A549 (cell line): ENCODE measurements around the gene CETP. TPM values are rescaled to one million over a fixed set of nuclear protein-coding genes. Genes with fewer than 3 reads are reported as not detected.

Experiments used
- ATAC-seq, 2 experiments: fragments of 200-7000 bp in 1 of 2; fragments of >200 bp in 1 of 2; cut with Nextera tagmentation in 1 of 2; cut with Tn5 transposase in 1 of 2; 3 replicates each; pipeline versions ENCODE4 v1.8.0 to v1.9.1; 2018 to 2020; ENCODE audit warnings: mild to moderate bottlenecking in 1 of 2, moderate library complexity in 1 of 2
- CTCF ChIA-PET: fragments of 300-600 bp; sonication (Branson Sonifier 250); formaldehyde crosslinking; extraction: SDS; loops from one replicate; lab custom pipeline; 2021; ENCODE audit warnings: antibody characterized with exemption, inconsistent platforms; lab: Yijun Ruan, JAX
- POLR2A ChIA-PET: fragments of 350-600 bp; formaldehyde crosslinking; extraction: SDS; loops from one replicate; lab custom pipeline; 2021; ENCODE audit warnings: antibody characterized with exemption, inconsistent platforms; lab: Yijun Ruan, JAX
- DNase-seq, 2 experiments: peaks; one replicate each; pipeline versions ENCODE4 v3.0.0 to v3.0.0-alpha.2; 2011 to 2016; ENCODE audit warnings: low read depth in 1 of 2, low spot score in 1 of 2
- FAIRE-seq: peaks from 2 replicates; lab custom pipeline; 2011; peaks lifted over from hg19 to GRCh38; lab: Jason Lieb, UNC
- H3K27ac ChIP-seq, 2 experiments: fragments of >200 bp; sonication (Bioruptor Twin); formaldehyde crosslinking; 3 replicates each; pipeline ENCODE4 v1.5.1; 2016 to 2017
- H3K4me1 ChIP-seq: fragments of >200 bp; sonication (Bioruptor Twin); formaldehyde crosslinking; 3 replicates; pipeline ENCODE4 v1.6.1; 2016
- H3K4me2 ChIP-seq: fragments of >200 bp; sonication (Bioruptor Twin); formaldehyde crosslinking; 3 replicates; pipeline ENCODE4 v1.6.1; 2016
- H3K4me3 ChIP-seq: fragments of >200 bp; sonication (Bioruptor Twin); formaldehyde crosslinking; 3 replicates; pipeline ENCODE4 v1.5.1; 2016
- H3K9me3 ChIP-seq: fragments of >200 bp; sonication (Bioruptor Twin); formaldehyde crosslinking; 3 replicates; pipeline ENCODE4 v1.6.1; 2016
- BHLHE40 ChIP-seq: IDR thresholded peaks from 2 replicates; pipeline ENCODE4 v1.6.1; 2012; ENCODE audit warnings: low read depth, low read length, inconsistent platforms
- CBX8 ChIP-seq: fragments of 200-600 bp; sonication (generic); IDR thresholded peaks from 2 replicates; pipeline ENCODE4 v1.6.1; 2016
- CEBPB ChIP-seq, 2 experiments: fragments of >200 bp in 1 of 2; sonication (Bioruptor Twin) in 1 of 2; formaldehyde crosslinking in 1 of 2; IDR thresholded peaks; 2 replicates each; pipeline ENCODE4 v1.6.1; 2012 to 2016
- CHD4 ChIP-seq: fragments of 200-600 bp; sonication (generic); IDR thresholded peaks from 2 replicates; pipeline ENCODE4 v1.6.1; 2016; ENCODE audit warnings: antibody characterized with exemption, mild to moderate bottlenecking, borderline replicate concordance
- ESRRA ChIP-seq: fragments of 150-350 bp; IDR thresholded peaks from 2 replicates; pipeline ENCODE4 v1.6.1; 2014; ENCODE audit warnings: mild to moderate bottlenecking, low read length, borderline replicate concordance
- FOSB ChIP-seq: fragments of 250-450 bp; sonication (Bioruptor Pico); IDR thresholded peaks from 2 replicates; pipeline ENCODE4 v1.5.0; 2020; ENCODE audit warnings: mild to moderate bottlenecking, moderate library complexity
- FOXS1 ChIP-seq: fragments of 250-450 bp; sonication (Bioruptor Pico); IDR thresholded peaks from 2 replicates; pipeline ENCODE4 v1.5.0; 2020; ENCODE audit warnings: mild to moderate bottlenecking, moderate library complexity
- GATA3 ChIP-seq: IDR thresholded peaks from 2 replicates; pipeline ENCODE4 v1.6.1; 2012; ENCODE audit warnings: borderline replicate concordance
- HOXB13 ChIP-seq: fragments of 250-450 bp; sonication (Bioruptor Pico); IDR thresholded peaks from 2 replicates; pipeline ENCODE4 v1.5.0; 2020; ENCODE audit warnings: low read depth, mild to moderate bottlenecking, moderate library complexity
- HOXB5 ChIP-seq: fragments of 250-450 bp; sonication (Bioruptor Pico); IDR thresholded peaks from 2 replicates; pipeline ENCODE4 v1.5.0; 2020; ENCODE audit warnings: mild to moderate bottlenecking, moderate library complexity
- MAFK ChIP-seq: fragments of 450-650 bp; IDR thresholded peaks from 2 replicates; pipeline ENCODE4 v1.6.1; 2014; ENCODE audit not compliant: partially characterized antibody
- MAZ ChIP-seq: fragments of 150-350 bp; IDR thresholded peaks from 2 replicates; pipeline ENCODE4 v1.6.1; 2014; ENCODE audit warnings: antibody characterized with exemption, low read depth, low read length, borderline replicate concordance
- PHF8 ChIP-seq: fragments of 200-600 bp; sonication (generic); IDR thresholded peaks from 2 replicates; pipeline ENCODE4 v1.6.1; 2016; ENCODE audit warnings: low read depth, mild to moderate bottlenecking, antibody characterized with exemption, moderate library complexity, borderline replicate concordance
- POLR2AphosphoS2 ChIP-seq: conservative IDR thresholded peaks from 2 replicates; pipeline ENCODE4 v1.6.1; 2012; ENCODE audit warnings: low read length, improper control_type of control experiment, inconsistent platforms
- RAD21 ChIP-seq, 2 experiments: fragments of >200 bp in 1 of 2; sonication (Bioruptor Twin) in 1 of 2; formaldehyde crosslinking in 1 of 2; IDR thresholded peaks in 1 of 2; conservative IDR thresholded peaks in 1 of 2; 2 replicates in 1 of 2; 3 replicates in 1 of 2; pipeline ENCODE4 v1.6.1; 2012 to 2018; ENCODE audit warnings: inconsistent platforms in 1 of 2
- RFX5 ChIP-seq: fragments of 450-650 bp; IDR thresholded peaks from 2 replicates; pipeline ENCODE4 v1.7.1; 2014; ENCODE audit warnings: antibody characterized with exemption, mild to moderate bottlenecking, moderate library complexity
- SMC3 ChIP-seq: fragments of >200 bp; sonication (Bioruptor Twin); formaldehyde crosslinking; IDR thresholded peaks from 3 replicates; pipeline ENCODE4 v1.6.1; 2018; ENCODE audit warnings: inconsistent platforms
- TFCP2L1 ChIP-seq: fragments of 250-450 bp; sonication (Bioruptor Pico); IDR thresholded peaks from 2 replicates; pipeline ENCODE4 v1.5.0; 2021; ENCODE audit warnings: mild to moderate bottlenecking
- TP53 ChIP-seq: fragments of 250-450 bp; sonication (Bioruptor Pico); IDR thresholded peaks from 2 replicates; pipeline ENCODE4 v1.5.0; 2021; ENCODE audit warnings: mild to moderate bottlenecking, moderate library complexity
- ZNF302 ChIP-seq: fragments of 250-450 bp; sonication (Bioruptor Pico); IDR thresholded peaks from 2 replicates; pipeline ENCODE4 v1.9.0; 2021; ENCODE audit warnings: inconsistent platforms, mild to moderate bottlenecking, moderate library complexity
- WGBS: methylation state at CpG from one replicate; pipeline ENCODE4 v1.1.6; 2017; ENCODE audit errors: missing lambda C conversion rate; 5-methylcytosine and 5-hydroxymethylcytosine counted together
- polyA plus RNA-seq, 4 experiments: library from polyadenylated mRNA; depleted of rRNA in 3 of 4; stranded (reverse); fragments of >200 nt; fragmentation: RNase III in 1 of 4; extraction: RNeasy Plus Mini Kit Qiagen cat#74134 plus additional on column Dnase treatment in 1 of 4; gene quantifications; 2 replicates in 3 of 4; 3 replicates in 1 of 4; pipeline ENCODE4 v1.2.3, GENCODE V29; 2011 to 2017
- TF ChIP-seq, protein P1 (sequence below): fragments of 250-450 bp; sonication (Bioruptor Pico); IDR thresholded peaks from 2 replicates; pipeline ENCODE4 v1.5.0; 2021; ENCODE audit warnings: mild to moderate bottlenecking, moderate library complexity, borderline replicate concordance
- TF ChIP-seq, protein P2 (sequence below): fragments of >200 bp; sonication (Bioruptor Twin); formaldehyde crosslinking; IDR thresholded peaks from 2 replicates; pipeline ENCODE4 v1.6.1; 2016
- TF ChIP-seq, protein P3 (sequence below): fragments of >200 bp; sonication (Bioruptor Twin); formaldehyde crosslinking; IDR thresholded peaks from 3 replicates; pipeline ENCODE4 v1.5.1; 2016

The CETP gene
- polyA plus RNA-seq, 2 of the 4 experiments (the other 2 are of a cell fraction) = not detected

DNA sequence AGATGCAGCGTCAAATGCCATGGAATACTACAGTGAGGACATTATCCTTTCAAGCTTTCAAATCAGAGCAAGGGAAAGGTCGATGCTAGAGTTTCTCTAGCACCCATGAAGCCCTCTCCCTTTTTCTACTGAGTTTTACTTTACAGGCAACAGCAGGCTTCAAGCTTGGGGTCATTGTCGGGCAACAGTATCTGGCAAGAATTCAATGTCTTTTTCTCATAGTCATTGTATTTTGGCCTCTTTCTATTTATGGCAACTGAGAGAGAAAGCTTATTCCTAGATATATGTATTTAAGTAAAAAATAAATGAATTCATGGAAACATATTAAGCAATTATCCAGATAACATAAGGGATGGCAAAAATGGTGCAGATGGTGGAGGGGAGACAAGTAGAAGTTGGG, 364 bp upstream of the CETP start:
- ChIA-PET POLR2A (no interaction called here), CTCF (interaction anchor here (1.3 to 1.7 kb wide), 5 partner anchors 9 to 123 kb away, joined by 3 to 4 read pairs (median 3); no protein-coding TSS in a partner anchor)
- WGBS = 56% methylated on average over 3 of the region's 3 CpGs
- Histone ChIP-seq H3K4me2 (no peak overlapping the region), H3K4me1 (0 out of 3 replicates have a peak, but pooled peaks cover 3% of the 10 kb centered on the region), H3K4me3 (no peak overlapping the region), H3K9me3 (no peaks in the 10 kb centered on the region), H3K27ac (no peak overlapping the region)
- ATAC-seq = no peak
- TF ChIP-seq HOXB13 (CRISPR knock-in tag) = no peak
- no peak for TF ChIP-seq CEBPB (IDR thresholded peaks at IDR 0.05)
- TF ChIP-seq MAZ = no peak
- TF ChIP-seq, protein P1, sequence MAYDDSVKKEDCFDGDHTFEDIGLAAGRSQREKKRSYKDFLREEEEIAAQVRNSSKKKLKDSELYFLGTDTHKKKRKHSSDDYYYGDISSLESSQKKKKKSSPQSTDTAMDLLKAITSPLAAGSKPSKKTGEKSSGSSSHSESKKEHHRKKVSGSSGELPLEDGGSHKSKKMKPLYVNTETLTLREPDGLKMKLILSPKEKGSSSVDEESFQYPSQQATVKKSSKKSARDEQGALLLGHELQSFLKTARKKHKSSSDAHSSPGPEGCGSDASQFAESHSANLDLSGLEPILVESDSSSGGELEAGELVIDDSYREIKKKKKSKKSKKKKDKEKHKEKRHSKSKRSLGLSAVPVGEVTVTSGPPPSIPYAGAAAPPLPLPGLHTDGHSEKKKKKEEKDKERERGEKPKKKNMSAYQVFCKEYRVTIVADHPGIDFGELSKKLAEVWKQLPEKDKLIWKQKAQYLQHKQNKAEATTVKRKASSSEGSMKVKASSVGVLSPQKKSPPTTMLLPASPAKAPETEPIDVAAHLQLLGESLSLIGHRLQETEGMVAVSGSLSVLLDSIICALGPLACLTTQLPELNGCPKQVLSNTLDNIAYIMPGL (CRISPR knock-in tag) = no peak
- TF ChIP-seq FOSB (CRISPR knock-in tag) = no peak
- no peak for TF ChIP-seq POLR2AphosphoS2
- no peak for TF ChIP-seq TP53
- TF ChIP-seq BHLHE40 = no peak
- TF ChIP-seq RFX5 = no peak
- no peak for TF ChIP-seq CHD4
- TF ChIP-seq FOXS1 (CRISPR knock-in tag) = no peak
- no peak for TF ChIP-seq PHF8
- no peak for TF ChIP-seq CBX8
- TF ChIP-seq HOXB5 = no peak
- TF ChIP-seq MAFK = no peak
- no peak for FAIRE-seq
- no peak for DNase-seq

DNA sequence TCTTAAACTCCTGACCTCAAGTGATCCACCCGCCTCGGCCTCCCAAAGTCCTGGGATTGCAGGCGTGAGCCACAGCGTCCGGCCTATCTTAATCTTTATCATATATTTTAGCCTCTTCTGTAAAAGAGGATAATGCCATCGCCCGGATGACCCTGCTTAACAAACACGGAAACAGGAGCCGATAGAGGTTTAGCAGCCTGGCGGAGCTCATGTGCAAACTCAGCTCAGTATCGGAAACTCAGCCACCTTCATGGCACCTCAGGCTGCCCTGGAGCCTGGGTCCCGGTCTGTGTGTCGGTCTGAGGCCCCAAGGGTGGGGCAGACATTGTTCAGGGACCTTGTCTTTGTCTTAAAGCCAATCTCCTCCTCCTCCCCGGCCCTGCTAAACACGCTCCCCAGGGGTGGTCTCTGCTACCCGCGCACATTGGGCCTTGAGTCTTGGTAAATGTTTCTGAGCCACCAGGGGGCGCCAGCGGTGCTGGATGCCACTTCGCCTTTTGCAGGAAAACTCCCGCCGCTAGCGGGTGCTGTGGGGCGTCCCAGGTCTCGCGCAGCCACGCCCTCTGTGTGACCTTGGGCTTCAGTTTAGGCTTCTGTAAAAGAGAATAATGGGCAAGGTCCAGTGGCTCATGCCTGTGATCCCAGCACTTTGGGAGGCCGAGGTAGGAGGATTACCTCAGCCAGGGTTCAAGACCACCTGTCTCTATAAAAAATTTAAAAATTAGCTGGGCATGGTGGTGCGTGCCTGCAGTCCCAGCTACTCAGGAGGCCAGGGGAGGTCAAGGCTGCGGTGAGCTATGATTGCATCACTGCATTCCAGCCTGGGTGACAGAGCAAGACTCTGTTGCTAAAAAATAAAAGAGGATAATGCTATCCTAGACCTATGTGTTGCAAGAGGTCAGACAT, 2.7 kb downstream of the CETP start:
- H3K4me1 ChIP-seq = peaks cover 3% of the 10 kb centered on the region; the same call in 1 of the 3 replicates
- H3K4me2 ChIP-seq = no peak overlapping the region
- POLR2A ChIA-PET = no interaction called here
- ATAC-seq = peak; percentile 57 to 87; a peak in 4 of 6 replicates
- no peak overlapping the region for H3K4me3 ChIP-seq
- H3K9me3 ChIP-seq = no peaks in the 10 kb centered on the region
- TF ChIP-seq CEBPB (IDR thresholded peaks at IDR 0.05) (peak; percentile 20 to 67; a peak in 3 of 4 replicates), RAD21 (conservative IDR thresholded peaks at IDR 0.05 in 1 of 2, IDR thresholded peaks at IDR 0.05 in 1 of 2) (peak; percentile 70 to 82), ESRRA (peak; percentile 99), GATA3 (no peak), CHD4 (0 out of 2 replicates have a peak, but pooled peaks have one; percentile 53), SMC3 (peak; percentile 81), ZNF302 (CRISPR knock-in tag) (no peak), TFCP2L1 (CRISPR knock-in tag) (no peak)
- TF ChIP-seq, protein P2, sequence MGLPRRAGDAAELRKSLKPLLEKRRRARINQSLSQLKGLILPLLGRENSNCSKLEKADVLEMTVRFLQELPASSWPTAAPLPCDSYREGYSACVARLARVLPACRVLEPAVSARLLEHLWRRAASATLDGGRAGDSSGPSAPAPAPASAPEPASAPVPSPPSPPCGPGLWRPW = no peak
- TF ChIP-seq, protein P3, sequence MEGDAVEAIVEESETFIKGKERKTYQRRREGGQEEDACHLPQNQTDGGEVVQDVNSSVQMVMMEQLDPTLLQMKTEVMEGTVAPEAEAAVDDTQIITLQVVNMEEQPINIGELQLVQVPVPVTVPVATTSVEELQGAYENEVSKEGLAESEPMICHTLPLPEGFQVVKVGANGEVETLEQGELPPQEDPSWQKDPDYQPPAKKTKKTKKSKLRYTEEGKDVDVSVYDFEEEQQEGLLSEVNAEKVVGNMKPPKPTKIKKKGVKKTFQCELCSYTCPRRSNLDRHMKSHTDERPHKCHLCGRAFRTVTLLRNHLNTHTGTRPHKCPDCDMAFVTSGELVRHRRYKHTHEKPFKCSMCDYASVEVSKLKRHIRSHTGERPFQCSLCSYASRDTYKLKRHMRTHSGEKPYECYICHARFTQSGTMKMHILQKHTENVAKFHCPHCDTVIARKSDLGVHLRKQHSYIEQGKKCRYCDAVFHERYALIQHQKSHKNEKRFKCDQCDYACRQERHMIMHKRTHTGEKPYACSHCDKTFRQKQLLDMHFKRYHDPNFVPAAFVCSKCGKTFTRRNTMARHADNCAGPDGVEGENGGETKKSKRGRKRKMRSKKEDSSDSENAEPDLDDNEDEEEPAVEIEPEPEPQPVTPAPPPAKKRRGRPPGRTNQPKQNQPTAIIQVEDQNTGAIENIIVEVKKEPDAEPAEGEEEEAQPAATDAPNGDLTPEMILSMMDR = peak; percentile 89
- TF ChIP-seq, all 56 proteins: peak for 6
- FAIRE-seq (no peak), DNase-seq (peak; percentile 73 to 85)
- WGBS = 51% methylated on average over 23 of the region's 30 CpGs
- H3K27ac ChIP-seq = peak overlapping the region in 1 of 2 experiments; percentile 22; a peak in 1 of 6 replicates
- CTCF ChIA-PET = interaction anchor here (0.6 to 5.5 kb wide), 33 partner anchors 8 to 227 kb away, joined by 3 to 38 read pairs (median 4); partner anchors contain the start of genes NLRC5 and SLC12A3
